ENCODE measurements around the gene STK11IP.

DNA sequence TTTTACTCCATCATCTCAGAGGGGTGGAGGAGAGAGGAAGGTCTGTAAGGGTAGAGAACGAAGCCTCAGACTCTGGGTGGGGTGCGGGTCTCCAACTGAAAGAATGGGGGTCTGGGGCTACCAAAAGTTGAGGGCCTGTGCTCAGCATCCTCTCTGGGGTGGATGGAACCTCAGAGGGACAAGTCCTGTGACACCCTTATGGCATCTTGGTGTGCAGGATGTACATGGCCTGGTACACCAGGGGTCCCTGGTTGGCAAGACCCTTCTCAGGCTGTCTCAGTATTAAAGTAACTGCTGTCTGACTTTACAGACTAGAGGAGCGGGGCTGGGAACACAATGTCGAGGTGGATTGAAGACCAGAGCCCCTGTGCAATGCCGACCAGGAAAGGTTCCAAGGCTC lies 27.5 kb downstream of the STK11IP start:
- TF ChIP-seq, protein P1, sequence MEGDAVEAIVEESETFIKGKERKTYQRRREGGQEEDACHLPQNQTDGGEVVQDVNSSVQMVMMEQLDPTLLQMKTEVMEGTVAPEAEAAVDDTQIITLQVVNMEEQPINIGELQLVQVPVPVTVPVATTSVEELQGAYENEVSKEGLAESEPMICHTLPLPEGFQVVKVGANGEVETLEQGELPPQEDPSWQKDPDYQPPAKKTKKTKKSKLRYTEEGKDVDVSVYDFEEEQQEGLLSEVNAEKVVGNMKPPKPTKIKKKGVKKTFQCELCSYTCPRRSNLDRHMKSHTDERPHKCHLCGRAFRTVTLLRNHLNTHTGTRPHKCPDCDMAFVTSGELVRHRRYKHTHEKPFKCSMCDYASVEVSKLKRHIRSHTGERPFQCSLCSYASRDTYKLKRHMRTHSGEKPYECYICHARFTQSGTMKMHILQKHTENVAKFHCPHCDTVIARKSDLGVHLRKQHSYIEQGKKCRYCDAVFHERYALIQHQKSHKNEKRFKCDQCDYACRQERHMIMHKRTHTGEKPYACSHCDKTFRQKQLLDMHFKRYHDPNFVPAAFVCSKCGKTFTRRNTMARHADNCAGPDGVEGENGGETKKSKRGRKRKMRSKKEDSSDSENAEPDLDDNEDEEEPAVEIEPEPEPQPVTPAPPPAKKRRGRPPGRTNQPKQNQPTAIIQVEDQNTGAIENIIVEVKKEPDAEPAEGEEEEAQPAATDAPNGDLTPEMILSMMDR (IDR thresholded peaks at IDR 0.05; ENCODE audit: poor library complexity, severe bottlenecking): no peak
- TF ChIP-seq SMC3 (conservative IDR thresholded peaks at IDR 0.05; ENCODE audit: poor library complexity): no peak
